HCT116 (cell line): ENCODE data around the gene FAM234B.

Experiments
- ATF3 ChIP-seq: IDR thresholded peaks from 2 replicates; pipeline ENCODE4 v1.6.1; 2012
- CTCF ChIP-seq, 3 experiments: fragments of 200-600 bp in 1 of 3; sonication (generic) in 1 of 3; IDR thresholded peaks in 2 of 3; conservative IDR thresholded peaks in 1 of 3; 2 replicates each; pipeline ENCODE4 v1.5.1; 2012 to 2017; ENCODE audit warnings: low read depth in 2 of 3, low read length in 2 of 3, antibody characterized with exemption in 1 of 3, borderline replicate concordance in 1 of 3, control low read depth in 1 of 3, mild to moderate bottlenecking in 1 of 3, mixed read lengths in 1 of 3, mixed run types in 1 of 3, moderate library complexity in 1 of 3; ENCODE audit not compliant: insufficient read depth in 1 of 3
- EZH2 ChIP-seq: fragments of 200-600 bp; sonication (generic); IDR thresholded peaks from 2 replicates; pipeline ENCODE4 v1.6.1; 2017; ENCODE audit warnings: antibody characterized with exemption, mixed run types
- EZH2phosphoT487 ChIP-seq: fragments of 200-600 bp; IDR thresholded peaks from 2 replicates; pipeline ENCODE4 v1.6.1; 2018; ENCODE audit warnings: antibody characterized with exemption, borderline replicate concordance
- MAX ChIP-seq: IDR thresholded peaks from 2 replicates; pipeline ENCODE4 v1.6.1; 2012
- POLR2A ChIP-seq: IDR thresholded peaks from 2 replicates; pipeline ENCODE4 v1.7.0; 2011; ENCODE audit warnings: borderline replicate concordance; ENCODE audit not compliant: insufficient read depth, insufficient read length; ENCODE audit errors: extremely low read depth
- RAD21 ChIP-seq: IDR thresholded peaks from 2 replicates; pipeline ENCODE4 v1.6.1; 2012; ENCODE audit warnings: low read depth, mild to moderate bottlenecking
- SIN3A ChIP-seq: IDR thresholded peaks from 2 replicates; pipeline ENCODE4 v1.6.1; 2012; ENCODE audit warnings: low read depth
- SP1 ChIP-seq: IDR thresholded peaks from 2 replicates; pipeline ENCODE4 v1.6.1; 2012; ENCODE audit warnings: low read depth
- YY1 ChIP-seq: IDR thresholded peaks from 2 replicates; pipeline ENCODE4 v1.6.1; 2011; ENCODE audit warnings: low read length, low read depth, moderate library complexity, mild to moderate bottlenecking; ENCODE audit not compliant: insufficient replicate concordance; ENCODE audit errors: extremely low read depth

- no peak for TF ChIP-seq CTCF (IDR thresholded peaks at IDR 0.05 in 2 of 3, conservative IDR thresholded peaks at IDR 0.05 in 1 of 3; ENCODE audit: borderline replicate concordance in 1 of 3, insufficient read depth in 1 of 3, low read depth in 2 of 3, low read length in 2 of 3)
- TF ChIP-seq SP1 = no peak
- TF ChIP-seq MAX = no peak
- TF ChIP-seq ATF3 = no peak
- no peak for TF ChIP-seq YY1
- TF ChIP-seq POLR2A = no peak
- TF ChIP-seq EZH2 = no peak
- TF ChIP-seq SIN3A = no peak
- no peak for TF ChIP-seq EZH2phosphoT487
- TF ChIP-seq RAD21 = no peak
Observed at GRCh38 chr12:13093848-13094220, 49.7 kb downstream of the FAM234B start.
